HCT116 (cell line): ENCODE measurements around the gene TRPM3. TPM values are rescaled to one million over a fixed set of nuclear protein-coding genes. Genes with fewer than 3 reads are reported as not detected.

ENCODE experiments used
- ATAC-seq: fragments of 200-7000 bp; cut with Tn5 transposase; 2 replicates; pipeline ENCODE4 v1.9.1; 2020; ENCODE audit warnings: mild to moderate bottlenecking, moderate library complexity
- BruUV-seq: library from RNA; stranded (reverse); fragments of 400-500 nt; replicated peaks from 2 replicates; lab custom pipeline; 2021; lab: Mats Ljungman, UMichigan
- CTCF ChIA-PET: fragments of 300-600 bp; sonication (Branson Sonifier 250); formaldehyde crosslinking; loops from one replicate; lab custom pipeline; 2021; ENCODE audit warnings: antibody characterized with exemption; lab: Charles Lee
- POLR2A ChIA-PET: fragments of 300-600, 350-600 bp; sonication (Branson Sonifier 250); formaldehyde crosslinking; loops from one replicate; lab custom pipeline; 2021; ENCODE audit warnings: antibody characterized with exemption; lab: Charles Lee
- RAD21 ChIA-PET, 2 experiments: fragments of 300-600 bp; sonication (Branson Sonifier 250); formaldehyde crosslinking; loops; one replicate each; lab custom pipeline; 2023; ENCODE audit warnings: low total read pairs in 2 of 2; ENCODE audit not compliant: uncharacterized antibody in 2 of 2, unreplicated experiment in 2 of 2, low non-redundant PET in 1 of 2; lab: Charles Lee
- DNase-seq: peaks from one replicate; pipeline ENCODE4 v3.0.0-alpha.2; 2010; ENCODE audit warnings: low read depth, low spot score
- H2AFZ ChIP-seq: fragments of 200-600 bp; shearing (Covaris generic), sonication (generic); 2 replicates; pipeline ENCODE4 v1.6.1; 2017; ENCODE audit warnings: low read depth, mixed run types, mixed read lengths, antibody characterized with exemption, low read length; ENCODE audit not compliant: poor library complexity, severe bottlenecking
- H3K27ac ChIP-seq: 2 replicates; pipeline ENCODE4 v1.5.1; 2012; ENCODE audit warnings: low read depth, low read length
- H3K27me3 ChIP-seq: fragments of 200-600 bp; sonication (generic); 2 replicates; pipeline ENCODE4 v1.6.1; 2016; ENCODE audit warnings: mixed run types, low read length, mixed read lengths; ENCODE audit not compliant: insufficient read depth
- H3K36me3 ChIP-seq, 2 experiments: fragments of 200-500 bp in 1 of 2; fragments of 200-600 bp in 1 of 2; sonication (Bioruptor generic) in 1 of 2; sonication (generic) in 1 of 2; 2 replicates each; pipeline versions ENCODE4 v1.5.1 to v1.6.1; 2014 to 2016; ENCODE audit warnings: low read length in 2 of 2, inconsistent platforms in 1 of 2, mixed read lengths in 1 of 2, mixed run types in 1 of 2; ENCODE audit not compliant: insufficient read depth in 2 of 2, control insufficient read depth in 1 of 2
- H3K4me1 ChIP-seq, 2 experiments: fragments of 200-600 bp in 1 of 2; sonication (generic) in 1 of 2; 2 replicates each; pipeline versions ENCODE4 v1.5.1 to v1.6.1; 2012 to 2017; ENCODE audit warnings: low read length in 2 of 2, inconsistent platforms in 1 of 2, mild to moderate bottlenecking in 1 of 2, mixed read lengths in 1 of 2, mixed run types in 1 of 2, moderate library complexity in 1 of 2; ENCODE audit not compliant: insufficient read depth in 2 of 2, control insufficient read depth in 1 of 2
- H3K4me2 ChIP-seq: fragments of 200-600 bp; sonication (generic); 2 replicates; pipeline ENCODE4 v1.6.1; 2017; ENCODE audit warnings: mixed run types, low read length, mixed read lengths
- H3K4me3 ChIP-seq, 2 experiments: fragments of 200-600 bp in 1 of 2; sonication (generic) in 1 of 2; replicated peaks in 1 of 2; 2 replicates each; pipeline ENCODE4 v1.5.1; 2011 to 2016; ENCODE audit warnings: low read length in 2 of 2, control low read depth in 1 of 2, low read depth in 1 of 2, mild to moderate bottlenecking in 1 of 2, mixed read lengths in 1 of 2, mixed run types in 1 of 2
- H3K79me2 ChIP-seq: fragments of 200-600 bp; sonication (generic); 2 replicates; pipeline ENCODE4 v1.6.1; 2017; ENCODE audit warnings: mild to moderate bottlenecking, mixed run types, low read length, moderate library complexity, mixed read lengths; ENCODE audit not compliant: insufficient read depth
- H3K9ac ChIP-seq: fragments of 200-600 bp; sonication (generic); 2 replicates; pipeline ENCODE4 v1.6.1; 2016; ENCODE audit warnings: low read length, mixed read lengths
- H3K9me2 ChIP-seq: fragments of 200-600 bp; sonication (generic), shearing (Covaris generic); 2 replicates; pipeline ENCODE4 v1.6.1; 2017; ENCODE audit warnings: mixed run types, mild to moderate bottlenecking, moderate library complexity; ENCODE audit not compliant: insufficient read depth
- H3K9me3 ChIP-seq, 2 experiments: fragments of 200-500 bp in 1 of 2; fragments of 200-600 bp in 1 of 2; sonication (Bioruptor generic) in 1 of 2; sonication (generic) in 1 of 2; 2 replicates each; pipeline ENCODE4 v1.6.1; 2014 to 2017; ENCODE audit warnings: low read length in 2 of 2, mixed read lengths in 2 of 2, inconsistent platforms in 1 of 2, low read depth in 1 of 2, mild to moderate bottlenecking in 1 of 2, mixed run types in 1 of 2, moderate library complexity in 1 of 2; ENCODE audit not compliant: control insufficient read depth in 1 of 2, insufficient read depth in 1 of 2
- H4K20me1 ChIP-seq: fragments of 200-600 bp; sonication (generic), shearing (Covaris generic); 2 replicates; pipeline ENCODE4 v1.6.1; 2017; ENCODE audit warnings: mixed run types, mild to moderate bottlenecking, moderate library complexity; ENCODE audit not compliant: insufficient read depth
- CBX3 ChIP-seq: IDR thresholded peaks from 2 replicates; pipeline ENCODE4 v1.6.1; 2012; ENCODE audit warnings: low read depth
- CEBPB ChIP-seq: IDR thresholded peaks from 2 replicates; pipeline ENCODE4 v1.6.1; 2012; ENCODE audit warnings: low read depth
- EGR1 ChIP-seq: IDR thresholded peaks from 2 replicates; pipeline ENCODE4 v1.6.1; 2012; ENCODE audit warnings: low read depth
- EZH2phosphoT487 ChIP-seq: fragments of 200-600 bp; IDR thresholded peaks from 2 replicates; pipeline ENCODE4 v1.6.1; 2018; ENCODE audit warnings: antibody characterized with exemption, borderline replicate concordance
- FOSL1 ChIP-seq: IDR thresholded peaks from 2 replicates; pipeline ENCODE4 v1.6.1; 2012; ENCODE audit warnings: low read depth
- POLR2A ChIP-seq: IDR thresholded peaks from 2 replicates; pipeline ENCODE4 v1.7.0; 2011; ENCODE audit warnings: borderline replicate concordance; ENCODE audit not compliant: insufficient read depth, insufficient read length; ENCODE audit errors: extremely low read depth
- POLR2AphosphoS5 ChIP-seq: IDR thresholded peaks from 2 replicates; pipeline ENCODE4 v1.6.1; 2011; ENCODE audit warnings: mild to moderate bottlenecking, low read depth, low read length, moderate library complexity
- SIN3A ChIP-seq: IDR thresholded peaks from 2 replicates; pipeline ENCODE4 v1.6.1; 2012; ENCODE audit warnings: low read depth
- SRF ChIP-seq: IDR thresholded peaks from 2 replicates; pipeline ENCODE4 v1.6.1; 2012; ENCODE audit warnings: low read depth
- TCF7L2 ChIP-seq: IDR thresholded peaks from 2 replicates; pipeline ENCODE4 v1.7.0; 2011; ENCODE audit warnings: borderline replicate concordance, inconsistent platforms; ENCODE audit not compliant: insufficient read depth, insufficient read length; ENCODE audit errors: extremely low read depth
- ZFX ChIP-seq: fragments of 450-650 bp; IDR thresholded peaks from 2 replicates; pipeline ENCODE4 v1.6.1; 2017
- intact Hi-C: fragments of 100-400 bp; cut with micrococcal nuclease; formaldehyde crosslinking; loops from 2 replicates; pipeline ENCODE4 v1.10.0; 2022
- total RNA-seq: library from RNA; stranded (reverse); gene quantifications from one replicate; pipeline ENCODE4 v1.2.1, GENCODE V29; 2021; ENCODE audit not compliant: unreplicated experiment
- TF ChIP-seq, protein P1 (sequence below), 3 experiments: fragments of 200-600 bp in 1 of 3; sonication (generic) in 1 of 3; IDR thresholded peaks in 2 of 3; conservative IDR thresholded peaks in 1 of 3; 2 replicates each; pipeline ENCODE4 v1.5.1; 2012 to 2017; ENCODE audit warnings: low read depth in 2 of 3, low read length in 2 of 3, antibody characterized with exemption in 1 of 3, borderline replicate concordance in 1 of 3, control low read depth in 1 of 3, mild to moderate bottlenecking in 1 of 3, mixed read lengths in 1 of 3, mixed run types in 1 of 3, moderate library complexity in 1 of 3; ENCODE audit not compliant: insufficient read depth in 1 of 3
- TF ChIP-seq, protein P2 (sequence below): IDR thresholded peaks from 2 replicates; pipeline ENCODE4 v1.6.1; 2012; ENCODE audit warnings: low read depth
- TF ChIP-seq, protein P3 (sequence below): IDR thresholded peaks from 2 replicates; pipeline ENCODE4 v1.6.1; 2011; ENCODE audit warnings: mild to moderate bottlenecking, low read length, moderate library complexity; ENCODE audit not compliant: insufficient replicate concordance; ENCODE audit errors: extremely low read depth

TRPM3 gene
- total RNA-seq, 1 experiment from 2014 or later: not detected

DNA sequence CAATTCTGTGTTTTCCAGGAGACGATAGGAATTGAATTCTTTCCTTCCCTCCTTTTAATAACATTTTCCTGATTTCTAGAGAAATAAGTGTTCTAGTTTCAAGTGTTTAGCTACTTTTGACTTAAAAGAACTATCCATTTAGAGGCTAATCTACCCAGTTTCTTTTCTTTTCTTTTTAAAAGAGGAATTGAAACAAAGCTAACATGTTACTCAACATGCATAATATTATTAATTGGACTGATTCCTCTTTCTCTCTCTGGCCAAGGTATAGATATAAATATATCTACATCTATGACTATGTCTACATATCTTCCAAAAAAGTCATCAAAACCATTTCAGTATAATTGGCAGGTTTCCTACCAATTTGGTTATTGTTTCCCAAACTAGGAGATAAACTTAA lies 309.8 kb downstream of the TRPM3 start:
- peaks cover 20% of the 10 kb centered on the region for H3K27me3 ChIP-seq
- no peak overlapping the region for H3K4me2 ChIP-seq
- ATAC-seq (no peak), DNase-seq (no peak)
- no peaks in the 10 kb centered on the region for H3K9me3 ChIP-seq
- intact Hi-C loops: no loop called here
- no peaks in the 10 kb centered on the region for H3K79me2 ChIP-seq
- no peaks in the 10 kb centered on the region for H4K20me1 ChIP-seq
- ChIA-PET POLR2A (no interaction called here), CTCF (interaction anchor here (0.7 kb wide), 1 partner anchor 14 kb away, joined by 3 read pairs; no protein-coding TSS in a partner anchor), RAD21 (no interaction called here)
- no peak overlapping the region for H2AFZ ChIP-seq
- no TSS peak for BruUV-seq
- H3K36me3 ChIP-seq: no peaks in the 10 kb centered on the region
- H3K4me3 ChIP-seq: no peak overlapping the region
- H3K27ac ChIP-seq: no peak overlapping the region
- TF ChIP-seq EZH2phosphoT487 (no peak), FOSL1 (no peak), POLR2AphosphoS5 (no peak)
- TF ChIP-seq, protein P1, sequence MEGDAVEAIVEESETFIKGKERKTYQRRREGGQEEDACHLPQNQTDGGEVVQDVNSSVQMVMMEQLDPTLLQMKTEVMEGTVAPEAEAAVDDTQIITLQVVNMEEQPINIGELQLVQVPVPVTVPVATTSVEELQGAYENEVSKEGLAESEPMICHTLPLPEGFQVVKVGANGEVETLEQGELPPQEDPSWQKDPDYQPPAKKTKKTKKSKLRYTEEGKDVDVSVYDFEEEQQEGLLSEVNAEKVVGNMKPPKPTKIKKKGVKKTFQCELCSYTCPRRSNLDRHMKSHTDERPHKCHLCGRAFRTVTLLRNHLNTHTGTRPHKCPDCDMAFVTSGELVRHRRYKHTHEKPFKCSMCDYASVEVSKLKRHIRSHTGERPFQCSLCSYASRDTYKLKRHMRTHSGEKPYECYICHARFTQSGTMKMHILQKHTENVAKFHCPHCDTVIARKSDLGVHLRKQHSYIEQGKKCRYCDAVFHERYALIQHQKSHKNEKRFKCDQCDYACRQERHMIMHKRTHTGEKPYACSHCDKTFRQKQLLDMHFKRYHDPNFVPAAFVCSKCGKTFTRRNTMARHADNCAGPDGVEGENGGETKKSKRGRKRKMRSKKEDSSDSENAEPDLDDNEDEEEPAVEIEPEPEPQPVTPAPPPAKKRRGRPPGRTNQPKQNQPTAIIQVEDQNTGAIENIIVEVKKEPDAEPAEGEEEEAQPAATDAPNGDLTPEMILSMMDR (IDR thresholded peaks at IDR 0.05 in 2 of 3, conservative IDR thresholded peaks at IDR 0.05 in 1 of 3; ENCODE audit: borderline replicate concordance in 1 of 3, insufficient read depth in 1 of 3, low read depth in 2 of 3, low read length in 2 of 3): no peak
- H3K4me1 ChIP-seq: no peaks in the 10 kb centered on the region
- H3K9ac ChIP-seq: no peak overlapping the region
- H3K9me2 ChIP-seq: no peaks in the 10 kb centered on the region

DNA sequence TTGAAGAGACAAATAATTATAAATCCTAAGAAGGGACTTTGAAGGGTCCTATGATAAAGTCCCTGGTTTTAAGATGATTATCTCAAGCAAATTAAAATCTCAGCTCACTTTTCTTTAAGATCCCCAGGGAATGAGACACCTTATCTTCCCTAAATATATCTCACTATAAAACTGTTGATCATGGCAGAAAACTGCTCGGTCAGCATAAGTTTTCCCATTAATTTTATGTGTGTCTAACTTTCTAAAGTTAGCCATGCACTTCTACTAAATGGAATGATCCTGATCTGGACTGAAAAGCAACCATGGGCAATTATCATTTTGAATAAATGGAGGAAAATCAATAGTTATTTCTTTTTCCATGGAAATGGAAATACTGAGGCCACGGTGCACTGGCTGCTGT lies 314.5 kb downstream of the TRPM3 start:
- H3K36me3 ChIP-seq: no peaks in the 10 kb centered on the region
- H3K9ac ChIP-seq: no peak overlapping the region
- H4K20me1 ChIP-seq: no peaks in the 10 kb centered on the region
- H3K9me2 ChIP-seq: no peaks in the 10 kb centered on the region
- CTCF ChIA-PET: no interaction called here
- no TSS peak for BruUV-seq
- POLR2A ChIA-PET: no interaction called here
- H3K27me3 ChIP-seq: peaks cover 25% of the 10 kb centered on the region
- H3K79me2 ChIP-seq: no peaks in the 10 kb centered on the region
- no peak overlapping the region for H3K27ac ChIP-seq
- no peak overlapping the region for H3K4me2 ChIP-seq
- DNase-seq (no peak), ATAC-seq (no peak)
- intact Hi-C loops: no loop called here
- RAD21 ChIA-PET: no interaction called here
- no peak overlapping the region for H2AFZ ChIP-seq
- H3K9me3 ChIP-seq: no peaks in the 10 kb centered on the region
- no peaks in the 10 kb centered on the region for H3K4me1 ChIP-seq
- no peak overlapping the region for H3K4me3 ChIP-seq
- TF ChIP-seq TCF7L2 (no peak), CEBPB (no peak), SRF (no peak), POLR2A (no peak), ZFX (no peak), EGR1 (no peak), SIN3A (no peak), CBX3 (no peak)
- TF ChIP-seq, protein P2, sequence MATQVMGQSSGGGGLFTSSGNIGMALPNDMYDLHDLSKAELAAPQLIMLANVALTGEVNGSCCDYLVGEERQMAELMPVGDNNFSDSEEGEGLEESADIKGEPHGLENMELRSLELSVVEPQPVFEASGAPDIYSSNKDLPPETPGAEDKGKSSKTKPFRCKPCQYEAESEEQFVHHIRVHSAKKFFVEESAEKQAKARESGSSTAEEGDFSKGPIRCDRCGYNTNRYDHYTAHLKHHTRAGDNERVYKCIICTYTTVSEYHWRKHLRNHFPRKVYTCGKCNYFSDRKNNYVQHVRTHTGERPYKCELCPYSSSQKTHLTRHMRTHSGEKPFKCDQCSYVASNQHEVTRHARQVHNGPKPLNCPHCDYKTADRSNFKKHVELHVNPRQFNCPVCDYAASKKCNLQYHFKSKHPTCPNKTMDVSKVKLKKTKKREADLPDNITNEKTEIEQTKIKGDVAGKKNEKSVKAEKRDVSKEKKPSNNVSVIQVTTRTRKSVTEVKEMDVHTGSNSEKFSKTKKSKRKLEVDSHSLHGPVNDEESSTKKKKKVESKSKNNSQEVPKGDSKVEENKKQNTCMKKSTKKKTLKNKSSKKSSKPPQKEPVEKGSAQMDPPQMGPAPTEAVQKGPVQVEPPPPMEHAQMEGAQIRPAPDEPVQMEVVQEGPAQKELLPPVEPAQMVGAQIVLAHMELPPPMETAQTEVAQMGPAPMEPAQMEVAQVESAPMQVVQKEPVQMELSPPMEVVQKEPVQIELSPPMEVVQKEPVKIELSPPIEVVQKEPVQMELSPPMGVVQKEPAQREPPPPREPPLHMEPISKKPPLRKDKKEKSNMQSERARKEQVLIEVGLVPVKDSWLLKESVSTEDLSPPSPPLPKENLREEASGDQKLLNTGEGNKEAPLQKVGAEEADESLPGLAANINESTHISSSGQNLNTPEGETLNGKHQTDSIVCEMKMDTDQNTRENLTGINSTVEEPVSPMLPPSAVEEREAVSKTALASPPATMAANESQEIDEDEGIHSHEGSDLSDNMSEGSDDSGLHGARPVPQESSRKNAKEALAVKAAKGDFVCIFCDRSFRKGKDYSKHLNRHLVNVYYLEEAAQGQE: no peak
- TF ChIP-seq, protein P3, sequence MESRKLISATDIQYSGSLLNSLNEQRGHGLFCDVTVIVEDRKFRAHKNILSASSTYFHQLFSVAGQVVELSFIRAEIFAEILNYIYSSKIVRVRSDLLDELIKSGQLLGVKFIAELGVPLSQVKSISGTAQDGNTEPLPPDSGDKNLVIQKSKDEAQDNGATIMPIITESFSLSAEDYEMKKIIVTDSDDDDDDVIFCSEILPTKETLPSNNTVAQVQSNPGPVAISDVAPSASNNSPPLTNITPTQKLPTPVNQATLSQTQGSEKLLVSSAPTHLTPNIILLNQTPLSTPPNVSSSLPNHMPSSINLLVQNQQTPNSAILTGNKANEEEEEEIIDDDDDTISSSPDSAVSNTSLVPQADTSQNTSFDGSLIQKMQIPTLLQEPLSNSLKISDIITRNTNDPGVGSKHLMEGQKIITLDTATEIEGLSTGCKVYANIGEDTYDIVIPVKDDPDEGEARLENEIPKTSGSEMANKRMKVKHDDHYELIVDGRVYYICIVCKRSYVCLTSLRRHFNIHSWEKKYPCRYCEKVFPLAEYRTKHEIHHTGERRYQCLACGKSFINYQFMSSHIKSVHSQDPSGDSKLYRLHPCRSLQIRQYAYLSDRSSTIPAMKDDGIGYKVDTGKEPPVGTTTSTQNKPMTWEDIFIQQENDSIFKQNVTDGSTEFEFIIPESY: no peak
